ENCODE data around the gene GFOD2. TPM values are rescaled to one million over a fixed set of nuclear protein-coding genes. Genes with fewer than 3 reads are reported as not detected.

The GFOD2 gene
- total and polyA plus RNA-seq, 2 of the 8 experiments (the other 6 are each of a cell fraction or from before 2014, with no cell fraction given), result 21.4 to 33.2 TPM

- POLR2A ChIA-PET (ENCODE audit: partially characterized antibody), result interaction anchor here (3.3 kb wide), 1 partner anchor 10 kb away, joined by 16 read pairs; the partner anchor contains the start of gene GFOD2
- Histone ChIP-seq H3K4me1 (replicated peaks in 1 of 4; ENCODE audit: control insufficient read depth in 3 of 4, insufficient read depth in 4 of 4, low read length in 3 of 4) (peaks cover 0 to 12% (median 4%) of the 10 kb centered on the region in 4 experiments; a peak in 4 of 7 replicates), H2BK15ac (ENCODE audit: low read length) (no peak overlapping the region), H3K4ac (replicated peaks; ENCODE audit: insufficient read length, low read depth, low read length) (no peak overlapping the region), H2AK5ac (ENCODE audit: low read depth, low read length) (no peak overlapping the region), H2BK120ac (replicated peaks; ENCODE audit: low read depth, low read length) (no peak overlapping the region), H4K20me1 (replicated peaks in 1 of 2; ENCODE audit: control insufficient read depth in 1 of 2, insufficient read depth in 2 of 2, low read length in 2 of 2) (peaks cover 0 to 7% of the 10 kb centered on the region in 2 experiments), H3K23ac (ENCODE audit: insufficient read length) (no peak overlapping the region), H2AFZ (ENCODE audit: low read length) (no peak overlapping the region), H3K36me3 (ENCODE audit: control insufficient read depth in 2 of 4, insufficient read depth in 4 of 4, low read length in 3 of 4) (no peaks in the 10 kb centered on the region; a peak in 1 of 8 replicates), H3K14ac (ENCODE audit: insufficient read length) (no peak overlapping the region), H3K4me3 (ENCODE audit: extremely low read depth in 1 of 4, insufficient read depth in 2 of 4, low read depth in 3 of 4, low read length in 4 of 4) (no peak overlapping the region), H3K56ac (replicated peaks; ENCODE audit: insufficient read length, low read depth, low read length) (no peak overlapping the region), H2BK20ac (ENCODE audit: low read length) (no peak overlapping the region), H3K4me2 (ENCODE audit: insufficient read depth in 1 of 2, low read depth in 2 of 2, low read length in 2 of 2) (no peak overlapping the region), H3K18ac (ENCODE audit: extremely low read depth, low read length) (no peak overlapping the region), H3K27ac (ENCODE audit: low read depth, low read length) (no peak overlapping the region), H3K9me3 (ENCODE audit: insufficient read depth in 2 of 2, low read depth in 1 of 2, low read length in 1 of 2) (no peaks in the 10 kb centered on the region), H3K79me1 (ENCODE audit: low read depth, low read length) (peaks cover 7% of the 10 kb centered on the region), H3K79me2 (ENCODE audit: control insufficient read depth in 1 of 2, insufficient read depth in 2 of 2, low read length in 2 of 2) (peaks cover 3 to 61% of the 10 kb centered on the region in 2 experiments; a peak in 3 of 4 replicates), H2BK5ac (ENCODE audit: low read depth, low read length) (no peak overlapping the region), H4K8ac (ENCODE audit: extremely low read depth, insufficient read depth, low read length) (no peak overlapping the region), H3K9ac (replicated peaks in 1 of 4; ENCODE audit: extremely low read depth in 1 of 4, low read depth in 3 of 4, low read length in 3 of 4) (no peak overlapping the region), H3K27me3 (replicated peaks in 1 of 4; ENCODE audit: control insufficient read depth in 3 of 4, extremely low read depth in 1 of 4, insufficient read depth in 3 of 4, low read length in 3 of 4) (no peaks in the 10 kb centered on the region), H2BK12ac (ENCODE audit: low read depth, low read length) (no peak overlapping the region), H4K5ac (ENCODE audit: insufficient read length, low read depth, low read length) (no peak overlapping the region), H4K91ac (replicated peaks; ENCODE audit: insufficient read length, low read length) (no peak overlapping the region), H3K23me2 (ENCODE audit: low read depth, low read length) (no peaks in the 10 kb centered on the region)
- DNase-seq (ENCODE audit: low read depth in 1 of 2, low spot score in 2 of 2) (no peak), FAIRE-seq (no peak)
- 83% methylated on average over 1 of the region's 1 CpG; no CpG with 5 or more reads in 1 of the 2 experiments for WGBS, 2 experiments (ENCODE audit: extremely low coverage in 1 of 2, insufficient coverage in 1 of 2, insufficient read length in 1 of 2, insufficient replicate concordance in 2 of 2, low coverage in 1 of 2, low lambda C conversion rate in 2 of 2, missing lambda C conversion rate in 1 of 2)
- CTCF ChIA-PET (ENCODE audit: partially characterized antibody), result interaction anchor here (0.6 to 1.5 kb wide), 5 partner anchors 32 to 163 kb away, joined by 3 read pairs; no protein-coding TSS in a partner anchor
- no peak for TF ChIP-seq JUN (IDR thresholded peaks at IDR 0.05; ENCODE audit: low read depth, low read length)
- no peak for TF ChIP-seq YY1 (IDR thresholded peaks at IDR 0.05; ENCODE audit: low read depth, low read length)
- TF ChIP-seq CBX8 (IDR thresholded peaks at IDR 0.05; ENCODE audit: borderline replicate concordance, low read depth, low read length), result no peak
Observed at GRCh38 chr16:67709050-67709449, 10.1 kb downstream of the GFOD2 start.

Measured in H1 (cell line).